ENCODE measurements around the gene LY6G5C.
A peak's percentile ranks its signal among the peaks of the same experiment; 100 is the strongest.

Gene LY6G5C

GRCh38 chr6:31661262-31662123 lies 19.4 kb downstream of the LY6G5C start:
- no peak for DNase-seq

GRCh38 chr6:31660381-31661261 lies 20.2 kb downstream of the LY6G5C start, which contains the start of gene C6orf47:
Gene C6orf47, minus strand, starts transcription at chr6:31660778. Its CDS starts 831 bp downstream, at chr6:31659947.
- peak; percentile 77 for DNase-seq

GRCh38 chr6:31659649-31660380 lies 21.1 kb downstream of the LY6G5C start:
- DNase-seq = peak; percentile 42

GRCh38 chr6:31658983-31659648 lies 21.8 kb downstream of the LY6G5C start:
- DNase-seq = no peak

- no peak for DNase-seq
Observed at GRCh38 chr6:31658158-31658688, 22.6 kb downstream of the LY6G5C start.

GRCh38 chr6:31657406-31658157 lies 23.3 kb downstream of the LY6G5C start:
- no peak for DNase-seq

- DNase-seq = no peak
Observed at GRCh38 chr6:31655349-31656237, 25.3 kb downstream of the LY6G5C start, which contains the start of gene APOM. Gene APOM, plus strand, starts transcription at chr6:31655894. Its CDS starts 73 bp downstream, at chr6:31655967.

GRCh38 chr6:31654574-31655348 lies 26.1 kb downstream of the LY6G5C start:
- no peak for DNase-seq

GRCh38 chr6:31652925-31653724 lies 27.7 kb downstream of the LY6G5C start:
- no peak for DNase-seq

- DNase-seq = no peak
Observed at GRCh38 chr6:31651602-31652191, 29.2 kb downstream of the LY6G5C start.

- no peak for DNase-seq
Observed at GRCh38 chr6:31645325-31645724, 35.5 kb downstream of the LY6G5C start.

- no peak for DNase-seq
Observed at GRCh38 chr6:31643818-31644454, 36.9 kb downstream of the LY6G5C start.

GRCh38 chr6:31642798-31643570 lies 37.9 kb downstream of the LY6G5C start:
- DNase-seq = no peak

- no peak for DNase-seq
Observed at GRCh38 chr6:31641370-31641769, 39.5 kb downstream of the LY6G5C start.

- DNase-seq = no peak
Observed at GRCh38 chr6:31640612-31641011, 40.3 kb downstream of the LY6G5C start.

GRCh38 chr6:31639449-31639861 lies 41.4 kb downstream of the LY6G5C start:
- no peak for DNase-seq

- no peak for DNase-seq
Observed at GRCh38 chr6:31639043-31639442, 41.8 kb downstream of the LY6G5C start.

Measured in activated CD4-positive, CD25-positive, alpha-beta regulatory T cell treated with anti-CD3 and anti-CD28 coated beads, Interleukin-2, amount 50 U/mL, for 72 hours (primary cell).